Panc1 (cell line): ENCODE measurements around the gene TMEM273. TPM values are rescaled to one million over a fixed set of nuclear protein-coding genes. Genes with fewer than 3 reads are reported as not detected.

Experiments used
- ATAC-seq: fragments of 200-7000 bp; cut with Tn5 transposase; 2 replicates; pipeline ENCODE4 v1.9.1; 2020; ENCODE audit warnings: mild to moderate bottlenecking, moderate library complexity
- BruUV-seq: library from RNA; stranded (reverse); fragments of 400-500 nt; replicated peaks from 2 replicates; lab custom pipeline; 2021; lab: Mats Ljungman, UMichigan
- CTCF ChIA-PET: fragments of 300-600 bp; sonication (Branson Sonifier 250); formaldehyde crosslinking; loops from one replicate; lab custom pipeline; 2022; ENCODE audit warnings: antibody characterized with exemption; lab: Charles Lee
- POLR2A ChIA-PET: fragments of 300-600 bp; sonication (Branson Sonifier 250); formaldehyde crosslinking; loops from one replicate; lab custom pipeline; 2022; ENCODE audit warnings: antibody characterized with exemption; lab: Charles Lee
- DNase-seq: peaks from one replicate; pipeline ENCODE4 v3.0.0-alpha.2; 2010; ENCODE audit warnings: low read depth, low spot score
- H3K27ac ChIP-seq: 2 replicates; pipeline ENCODE4 v1.5.1; 2011; ENCODE audit warnings: mild to moderate bottlenecking, low read length, inconsistent platforms
- H3K27me3 ChIP-seq: fragments of 200-500 bp; sonication (Bioruptor generic); 2 replicates; pipeline ENCODE4 v1.6.0; 2014; ENCODE audit warnings: low read length, inconsistent platforms; ENCODE audit not compliant: control insufficient read depth, insufficient read depth
- H3K36me3 ChIP-seq: fragments of 200-500 bp; sonication (Bioruptor generic); 2 replicates; pipeline ENCODE4 v1.5.1; 2014; ENCODE audit warnings: inconsistent platforms, mild to moderate bottlenecking, low read length, moderate library complexity; ENCODE audit not compliant: control insufficient read depth, insufficient read depth
- H3K4me1 ChIP-seq: 2 replicates; pipeline ENCODE4 v1.5.1; 2011; ENCODE audit warnings: inconsistent platforms, mild to moderate bottlenecking, low read length, moderate library complexity; ENCODE audit not compliant: control insufficient read depth, insufficient read depth
- H3K4me3 ChIP-seq, 2 experiments: 2 replicates each; pipeline ENCODE4 v1.5.1; 2011 to 2012; ENCODE audit warnings: low read depth in 2 of 2, low read length in 2 of 2, mild to moderate bottlenecking in 2 of 2, inconsistent platforms in 1 of 2, moderate library complexity in 1 of 2
- H3K9me3 ChIP-seq: fragments of 200-500 bp; sonication (Bioruptor generic); 2 replicates; pipeline ENCODE4 v1.5.1; 2014; ENCODE audit warnings: low read depth, mild to moderate bottlenecking, inconsistent platforms, low read length, moderate library complexity; ENCODE audit not compliant: control insufficient read depth, insufficient read depth
- POLR2AphosphoS5 ChIP-seq: IDR thresholded peaks from 2 replicates; pipeline ENCODE4 v1.6.1; 2012; ENCODE audit warnings: mild to moderate bottlenecking, low read depth, low read length, moderate library complexity
- SIN3A ChIP-seq: IDR thresholded peaks from 2 replicates; pipeline ENCODE4 v1.6.1; 2012; ENCODE audit warnings: low read depth, mild to moderate bottlenecking, low read length, moderate library complexity, borderline replicate concordance; ENCODE audit not compliant: insufficient read depth
- TCF7L2 ChIP-seq: IDR thresholded peaks from 2 replicates; pipeline ENCODE4 v1.6.1; 2011; ENCODE audit warnings: mild to moderate bottlenecking, low read depth, low read length, inconsistent platforms
- in situ Hi-C: cut with HindIII; loops from 2 replicates; pipeline ENCODE4 v1.10.0; 2016; ENCODE audit warnings: low sequenced_read_pairs, low pct_unique_long_range_greater_than_20kb
- intact Hi-C: fragments of 100-400 bp; cut with micrococcal nuclease; formaldehyde crosslinking; loops from one replicate; pipeline ENCODE4 v1.10.0; 2022; ENCODE audit not compliant: unreplicated experiment
- total RNA-seq: library from RNA; stranded (reverse); gene quantifications from one replicate; pipeline ENCODE4 v1.2.1, GENCODE V29; 2021; ENCODE audit not compliant: unreplicated experiment
- TF ChIP-seq, protein P1 (sequence below), 2 experiments: IDR thresholded peaks; 2 replicates each; pipeline ENCODE4 v1.6.1; 2011 to 2012; ENCODE audit warnings: low read depth in 2 of 2, control low read depth in 1 of 2, low read length in 1 of 2, mild to moderate bottlenecking in 1 of 2, moderate library complexity in 1 of 2; ENCODE audit not compliant: insufficient read depth in 1 of 2
- TF ChIP-seq, protein P2 (sequence below): fragments of 450-650 bp; IDR thresholded peaks from 2 replicates; pipeline ENCODE4 v1.5.1; 2017; ENCODE audit warnings: mild to moderate bottlenecking

Gene TMEM273
- total RNA-seq, 1 experiment from 2014 or later: 0.23 TPM

DNA sequence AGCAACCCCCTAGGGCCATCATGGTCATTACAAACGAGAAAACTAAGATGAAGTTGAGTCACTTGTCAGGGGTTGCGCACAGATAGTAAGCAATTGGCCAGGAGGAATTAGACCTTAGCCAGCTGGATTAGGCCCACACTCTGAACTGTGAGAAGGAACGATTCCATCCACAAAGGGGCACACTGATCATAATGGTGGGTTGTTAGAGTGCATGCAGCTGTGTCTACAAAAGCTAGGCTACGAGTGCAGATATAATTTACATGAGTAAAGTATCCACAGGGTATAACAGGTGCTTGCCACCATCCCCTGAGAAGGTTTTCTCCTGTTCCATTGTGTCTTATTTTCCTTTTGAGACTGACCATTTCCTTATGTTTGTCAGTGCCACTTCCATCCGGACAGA, 37.8 kb downstream of the TMEM273 start:
- Histone ChIP-seq H3K4me1 (no peaks in the 10 kb centered on the region), H3K27ac (no peak overlapping the region), H3K9me3 (no peaks in the 10 kb centered on the region), H3K27me3 (peaks cover 14% of the 10 kb centered on the region), H3K4me3 (no peak overlapping the region), H3K36me3 (no peaks in the 10 kb centered on the region)
- intact Hi-C loops (no loop called here), in situ Hi-C loops (no loop called here)
- CTCF ChIA-PET: no interaction called here
- TF ChIP-seq POLR2AphosphoS5 (no peak), TCF7L2 (no peak), SIN3A (no peak)
- TF ChIP-seq, protein P1, sequence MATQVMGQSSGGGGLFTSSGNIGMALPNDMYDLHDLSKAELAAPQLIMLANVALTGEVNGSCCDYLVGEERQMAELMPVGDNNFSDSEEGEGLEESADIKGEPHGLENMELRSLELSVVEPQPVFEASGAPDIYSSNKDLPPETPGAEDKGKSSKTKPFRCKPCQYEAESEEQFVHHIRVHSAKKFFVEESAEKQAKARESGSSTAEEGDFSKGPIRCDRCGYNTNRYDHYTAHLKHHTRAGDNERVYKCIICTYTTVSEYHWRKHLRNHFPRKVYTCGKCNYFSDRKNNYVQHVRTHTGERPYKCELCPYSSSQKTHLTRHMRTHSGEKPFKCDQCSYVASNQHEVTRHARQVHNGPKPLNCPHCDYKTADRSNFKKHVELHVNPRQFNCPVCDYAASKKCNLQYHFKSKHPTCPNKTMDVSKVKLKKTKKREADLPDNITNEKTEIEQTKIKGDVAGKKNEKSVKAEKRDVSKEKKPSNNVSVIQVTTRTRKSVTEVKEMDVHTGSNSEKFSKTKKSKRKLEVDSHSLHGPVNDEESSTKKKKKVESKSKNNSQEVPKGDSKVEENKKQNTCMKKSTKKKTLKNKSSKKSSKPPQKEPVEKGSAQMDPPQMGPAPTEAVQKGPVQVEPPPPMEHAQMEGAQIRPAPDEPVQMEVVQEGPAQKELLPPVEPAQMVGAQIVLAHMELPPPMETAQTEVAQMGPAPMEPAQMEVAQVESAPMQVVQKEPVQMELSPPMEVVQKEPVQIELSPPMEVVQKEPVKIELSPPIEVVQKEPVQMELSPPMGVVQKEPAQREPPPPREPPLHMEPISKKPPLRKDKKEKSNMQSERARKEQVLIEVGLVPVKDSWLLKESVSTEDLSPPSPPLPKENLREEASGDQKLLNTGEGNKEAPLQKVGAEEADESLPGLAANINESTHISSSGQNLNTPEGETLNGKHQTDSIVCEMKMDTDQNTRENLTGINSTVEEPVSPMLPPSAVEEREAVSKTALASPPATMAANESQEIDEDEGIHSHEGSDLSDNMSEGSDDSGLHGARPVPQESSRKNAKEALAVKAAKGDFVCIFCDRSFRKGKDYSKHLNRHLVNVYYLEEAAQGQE (IDR thresholded peaks at IDR 0.05; ENCODE audit: insufficient read depth in 1 of 2, low read depth in 2 of 2, low read length in 1 of 2): no peak
- TF ChIP-seq, protein P2, sequence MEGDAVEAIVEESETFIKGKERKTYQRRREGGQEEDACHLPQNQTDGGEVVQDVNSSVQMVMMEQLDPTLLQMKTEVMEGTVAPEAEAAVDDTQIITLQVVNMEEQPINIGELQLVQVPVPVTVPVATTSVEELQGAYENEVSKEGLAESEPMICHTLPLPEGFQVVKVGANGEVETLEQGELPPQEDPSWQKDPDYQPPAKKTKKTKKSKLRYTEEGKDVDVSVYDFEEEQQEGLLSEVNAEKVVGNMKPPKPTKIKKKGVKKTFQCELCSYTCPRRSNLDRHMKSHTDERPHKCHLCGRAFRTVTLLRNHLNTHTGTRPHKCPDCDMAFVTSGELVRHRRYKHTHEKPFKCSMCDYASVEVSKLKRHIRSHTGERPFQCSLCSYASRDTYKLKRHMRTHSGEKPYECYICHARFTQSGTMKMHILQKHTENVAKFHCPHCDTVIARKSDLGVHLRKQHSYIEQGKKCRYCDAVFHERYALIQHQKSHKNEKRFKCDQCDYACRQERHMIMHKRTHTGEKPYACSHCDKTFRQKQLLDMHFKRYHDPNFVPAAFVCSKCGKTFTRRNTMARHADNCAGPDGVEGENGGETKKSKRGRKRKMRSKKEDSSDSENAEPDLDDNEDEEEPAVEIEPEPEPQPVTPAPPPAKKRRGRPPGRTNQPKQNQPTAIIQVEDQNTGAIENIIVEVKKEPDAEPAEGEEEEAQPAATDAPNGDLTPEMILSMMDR: no peak
- no TSS peak for BruUV-seq
- POLR2A ChIA-PET: no interaction called here
- ATAC-seq (no peak), DNase-seq (no peak)

DNA sequence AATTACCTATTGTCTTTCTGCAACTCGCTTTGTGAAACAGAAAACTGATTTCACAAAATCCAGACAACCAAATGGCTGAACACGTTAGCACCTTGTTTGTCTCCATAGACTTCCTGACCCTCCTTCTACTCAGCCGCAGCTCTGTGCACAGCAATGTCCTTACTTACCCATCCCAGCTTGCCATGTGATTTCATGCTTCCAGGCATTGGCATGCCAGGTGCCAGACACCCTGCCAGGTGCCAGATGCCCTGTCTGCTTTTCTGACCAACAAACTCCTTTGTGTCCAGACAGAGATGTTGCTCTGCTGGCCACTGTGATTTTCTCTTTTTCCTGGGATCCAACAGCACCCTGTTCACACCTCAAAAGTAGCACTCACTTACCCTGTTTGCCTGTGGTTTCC, 38.3 kb downstream of the TMEM273 start:
- no peaks in the 10 kb centered on the region for H3K9me3 ChIP-seq
- DNase-seq (no peak), ATAC-seq (no peak)
- no peaks in the 10 kb centered on the region for H3K36me3 ChIP-seq
- peaks cover 11% of the 10 kb centered on the region for H3K27me3 ChIP-seq
- H3K4me1 ChIP-seq: no peaks in the 10 kb centered on the region
- no TSS peak for BruUV-seq
- TF ChIP-seq, protein P2: no peak
- TF ChIP-seq TCF7L2: no peak
- TF ChIP-seq, protein P1 (IDR thresholded peaks at IDR 0.05; ENCODE audit: insufficient read depth in 1 of 2, low read depth in 2 of 2, low read length in 1 of 2): no peak
- TF ChIP-seq SIN3A: no peak
- no peak for TF ChIP-seq POLR2AphosphoS5
- POLR2A ChIA-PET: no interaction called here
- in situ Hi-C loops: no loop called here
- no peak overlapping the region for H3K4me3 ChIP-seq
- no peak overlapping the region for H3K27ac ChIP-seq
- CTCF ChIA-PET: no interaction called here
- intact Hi-C loops: no loop called here
